Activated B cell treated with CpG ODN at 0.5 μM for 24 hours (primary cell): ENCODE measurements around the gene NEBL. TPM values are rescaled to one million over a fixed set of nuclear protein-coding genes. Genes with fewer than 3 reads are reported as not detected.

Source experiments
- ATAC-seq: fragments of 200-7000 bp; cut with Tn5 transposase; one replicate; pipeline ENCODE4 v1.10.0; 2021; ENCODE audit warnings: low read depth, mild to moderate bottlenecking, moderate library complexity
- CTCF ChIA-PET: fragments of 350-600 bp; sonication (Branson Sonifier 250); formaldehyde crosslinking; loops from one replicate; lab custom pipeline; 2021; ENCODE audit warnings: antibody characterized with exemption; lab: Charles Lee
- POLR2A ChIA-PET: fragments of 350-600 bp; sonication (Branson Sonifier 250); formaldehyde crosslinking; loops from one replicate; lab custom pipeline; 2021; ENCODE audit warnings: antibody characterized with exemption; lab: Charles Lee
- DNase-seq: peaks from one replicate; pipeline ENCODE4 v3.0.0; 2022
- H3K27ac Mint-ChIP-seq: one replicate; pipeline ENCODE4 v1.8.0; 2020; ENCODE audit warnings: mixed read lengths
- H3K27me3 Mint-ChIP-seq: one replicate; pipeline ENCODE4 v1.8.0; 2021; ENCODE audit warnings: mixed read lengths
- H3K36me3 Mint-ChIP-seq: one replicate; pipeline ENCODE4 v1.8.0; 2021; ENCODE audit warnings: low read depth, mixed read lengths
- H3K4me1 Mint-ChIP-seq: one replicate; pipeline ENCODE4 v1.8.0; 2021; ENCODE audit warnings: mixed read lengths
- H3K4me3 Mint-ChIP-seq: one replicate; pipeline ENCODE4 v1.8.0; 2020; ENCODE audit warnings: mild to moderate bottlenecking, mixed read lengths
- H3K9me3 Mint-ChIP-seq: one replicate; pipeline ENCODE4 v1.8.0; 2020; ENCODE audit warnings: mixed read lengths
- CTCF ChIP-seq: fragments of 200-600 bp; IDR thresholded peaks from one replicate; pipeline ENCODE4 v1.8.0; 2022; ENCODE audit warnings: antibody characterized with exemption, mild to moderate bottlenecking
- intact Hi-C: fragments of 100-400 bp; cut with micrococcal nuclease; formaldehyde crosslinking; loops from one replicate; pipeline ENCODE4 v1.15.1; 2024
- total RNA-seq: library from RNA; stranded (reverse); gene quantifications from 2 replicates; pipeline ENCODE4 v1.2.3, GENCODE V29; 2022

The NEBL gene
- total RNA-seq, 1 donor from 2014 or later = not detected

GRCh38 chr10:20888620-20889330 is 8.3 kb downstream of the NEBL start:
- H3K9me3 Mint-ChIP-seq = no peaks in the 10 kb centered on the region
- no peaks in the 10 kb centered on the region for H3K4me1 Mint-ChIP-seq
- no peak for DNase-seq
- no peak for ATAC-seq
- no peak for TF ChIP-seq CTCF
- H3K4me3 Mint-ChIP-seq = no peak overlapping the region
- ChIA-PET CTCF (no interaction called here), POLR2A (no interaction called here)
- peaks cover 2% of the 10 kb centered on the region for H3K27me3 Mint-ChIP-seq
- intact Hi-C loops = no loop called here
- no peaks in the 10 kb centered on the region for H3K36me3 Mint-ChIP-seq
- H3K27ac Mint-ChIP-seq = no peak overlapping the region

DNA sequence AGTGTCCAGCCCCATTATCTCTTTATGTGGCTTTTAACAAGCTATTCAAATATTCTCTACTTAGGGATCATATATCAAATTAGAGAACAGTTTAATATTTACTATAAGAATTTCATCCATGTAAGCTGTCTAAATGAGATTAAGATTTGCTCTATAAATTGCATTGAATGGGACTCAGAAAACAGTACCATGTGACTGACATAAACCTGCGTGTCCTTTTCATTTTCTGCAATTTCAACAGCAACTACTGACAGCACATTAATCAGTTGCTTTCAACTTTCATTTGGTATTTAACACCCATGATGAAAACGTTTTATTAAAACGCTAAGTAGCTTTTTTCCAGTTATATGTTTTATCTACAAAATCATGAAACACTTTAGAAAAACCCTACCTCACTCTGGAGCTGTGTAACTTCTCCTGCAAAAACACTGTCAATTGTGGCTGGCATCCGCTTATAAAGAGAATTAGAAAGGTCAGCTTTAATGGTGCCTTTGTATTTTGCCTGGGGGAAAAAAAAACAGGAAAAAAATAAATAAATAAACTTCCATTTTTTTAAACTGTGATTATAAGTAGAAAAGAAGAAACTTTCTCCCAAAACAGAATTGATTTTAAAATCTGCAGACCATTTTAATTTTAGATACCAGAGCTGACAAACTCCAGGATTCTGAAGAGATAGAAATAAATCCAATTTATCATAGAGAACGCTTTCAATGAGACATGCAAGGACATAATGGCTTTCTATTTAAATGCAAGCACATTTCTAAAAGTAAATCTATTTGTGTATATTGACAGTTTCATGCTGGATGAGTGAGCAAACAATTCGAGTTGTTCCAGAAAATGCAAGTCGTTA is 9.2 kb downstream of the NEBL start:
- POLR2A ChIA-PET = no interaction called here

GRCh38 chr10:20885678-20886077 is 11.4 kb downstream of the NEBL start:
- peaks cover 2% of the 10 kb centered on the region for H3K27me3 Mint-ChIP-seq
- CTCF ChIA-PET = no interaction called here
- H3K27ac Mint-ChIP-seq = no peak overlapping the region
- TF ChIP-seq CTCF = no peak
- H3K36me3 Mint-ChIP-seq = no peaks in the 10 kb centered on the region
- intact Hi-C loops = no loop called here
- no peak overlapping the region for H3K4me3 Mint-ChIP-seq
- DNase-seq = no peak
- no peaks in the 10 kb centered on the region for H3K4me1 Mint-ChIP-seq
- POLR2A ChIA-PET = no interaction called here
- ATAC-seq = no peak
- H3K9me3 Mint-ChIP-seq = no peaks in the 10 kb centered on the region

More for the DNA sequence above, 9.2 kb downstream of the NEBL start:
- ATAC-seq (no peak), DNase-seq (no peak)
- intact Hi-C loops = no loop called here
- Mint-ChIP-seq H3K4me1 (no peaks in the 10 kb centered on the region), H3K27ac (no peak overlapping the region), H3K36me3 (no peaks in the 10 kb centered on the region), H3K9me3 (no peaks in the 10 kb centered on the region), H3K27me3 (peaks cover 2% of the 10 kb centered on the region), H3K4me3 (no peak overlapping the region)
- CTCF ChIA-PET = no interaction called here
- no peak for TF ChIP-seq CTCF

DNA sequence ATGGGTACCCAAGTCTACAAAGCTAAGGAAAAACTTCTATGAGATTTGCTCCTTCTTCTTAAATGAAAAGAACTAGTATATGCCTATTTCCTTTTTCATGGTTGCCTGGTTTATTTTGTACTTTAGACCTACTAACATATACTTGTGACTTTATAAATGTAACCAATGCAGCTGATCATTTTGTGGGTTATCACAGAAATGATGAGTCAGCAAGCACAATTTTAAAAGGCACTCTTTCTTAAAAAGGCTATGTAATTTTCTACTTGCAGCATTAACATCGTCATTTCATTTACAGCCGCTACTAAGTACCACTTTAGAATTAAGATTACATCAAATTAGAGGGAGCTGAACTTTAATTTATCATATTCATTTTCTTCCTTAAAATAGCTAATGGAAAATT is 13.6 kb downstream of the NEBL start:
- TF ChIP-seq CTCF = no peak
- no peaks in the 10 kb centered on the region for H3K9me3 Mint-ChIP-seq
- H3K27ac Mint-ChIP-seq = no peak overlapping the region
- H3K4me3 Mint-ChIP-seq = no peak overlapping the region
- DNase-seq (no peak), ATAC-seq (no peak)
- POLR2A ChIA-PET = no interaction called here
- intact Hi-C loops = no loop called here
- no peaks in the 10 kb centered on the region for H3K36me3 Mint-ChIP-seq
- H3K4me1 Mint-ChIP-seq = no peaks in the 10 kb centered on the region
- peaks cover under 1% of the 10 kb centered on the region for H3K27me3 Mint-ChIP-seq
- CTCF ChIA-PET = no interaction called here

- no peak for ATAC-seq
- Mint-ChIP-seq H3K27me3 (no peaks in the 10 kb centered on the region), H3K27ac (no peak overlapping the region), H3K4me1 (no peaks in the 10 kb centered on the region), H3K4me3 (no peak overlapping the region), H3K36me3 (no peaks in the 10 kb centered on the region), H3K9me3 (no peaks in the 10 kb centered on the region)
- DNase-seq = no peak
- intact Hi-C loops = no loop called here
- ChIA-PET CTCF (no interaction called here), POLR2A (no interaction called here)
- TF ChIP-seq CTCF = no peak
Measured at GRCh38 chr10:20882091-20882490, 15.0 kb downstream of the NEBL start.
